DMS79 treated with DMSO at 0.1 percent for 48 hours (cell line): Measurements from ENCODE around the gene IL9R.
"Not testable (repeated sequence)": the region's sequence is repeated elsewhere in the genome, so short reads cannot be mapped to it uniquely, and the experiment has no call there.

Experiments used
- DNase-seq: peaks from one replicate; lab custom pipeline; 2025; lab: John Stamatoyannopoulos, UW

Gene IL9R

DNA sequence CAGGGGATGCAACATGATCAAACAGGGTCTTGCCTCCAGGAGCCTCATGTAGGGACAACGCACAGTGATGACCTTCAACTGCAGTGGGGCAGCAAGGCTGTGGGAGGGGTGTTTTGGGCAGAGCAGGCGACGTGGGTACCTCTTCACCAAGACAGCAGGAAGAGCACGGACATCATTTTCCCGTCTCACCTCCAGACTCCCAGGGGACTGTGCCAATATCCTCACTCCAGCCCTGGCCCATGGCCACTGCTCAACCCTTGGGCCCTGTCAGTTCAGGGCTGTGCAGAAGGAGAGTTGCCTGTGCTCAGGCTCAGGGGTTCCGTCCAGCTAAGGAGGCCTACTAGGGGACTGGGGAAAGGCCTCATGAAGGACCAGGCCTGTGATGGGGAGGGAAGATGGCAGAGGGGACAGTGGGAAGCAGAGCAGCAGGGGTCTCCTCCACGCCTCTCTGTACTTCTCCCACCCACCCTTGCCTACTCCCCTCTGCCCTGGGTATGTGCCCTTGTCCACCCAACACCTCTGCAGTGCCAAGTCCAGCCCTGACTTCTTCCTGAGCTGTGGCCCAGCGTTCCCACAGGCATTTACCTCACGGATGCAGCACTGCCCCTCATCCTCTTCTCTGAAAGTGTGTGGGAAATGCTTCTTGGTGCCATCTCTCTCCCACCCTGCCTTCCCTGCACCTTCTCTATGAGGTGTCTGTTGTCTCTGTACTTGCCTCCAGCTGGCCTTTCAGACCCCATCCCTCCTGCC, 1.4 kb downstream of the IL9R start:
- no peak for DNase-seq

DNA sequence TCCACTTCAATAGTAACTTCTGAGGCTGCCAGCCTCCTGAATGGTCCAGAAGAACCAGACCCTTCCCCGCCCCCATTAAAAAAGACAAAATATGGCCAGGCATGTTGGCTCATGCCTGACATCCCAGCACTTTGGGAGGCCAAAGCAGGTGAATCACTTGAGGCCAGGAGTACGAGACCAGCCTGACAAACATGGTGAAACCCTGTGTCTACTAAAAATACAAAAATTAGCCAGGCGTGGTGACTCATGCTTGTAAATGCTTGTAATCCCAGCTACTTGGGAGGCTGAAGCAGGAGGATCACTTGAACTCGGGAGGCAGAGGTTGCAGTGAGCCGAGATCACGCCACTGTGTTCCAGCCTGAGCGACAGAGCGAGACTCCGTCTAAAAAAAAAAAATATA, 2.3 kb downstream of the IL9R start:
- not testable (repeated sequence) for DNase-seq

DNA sequence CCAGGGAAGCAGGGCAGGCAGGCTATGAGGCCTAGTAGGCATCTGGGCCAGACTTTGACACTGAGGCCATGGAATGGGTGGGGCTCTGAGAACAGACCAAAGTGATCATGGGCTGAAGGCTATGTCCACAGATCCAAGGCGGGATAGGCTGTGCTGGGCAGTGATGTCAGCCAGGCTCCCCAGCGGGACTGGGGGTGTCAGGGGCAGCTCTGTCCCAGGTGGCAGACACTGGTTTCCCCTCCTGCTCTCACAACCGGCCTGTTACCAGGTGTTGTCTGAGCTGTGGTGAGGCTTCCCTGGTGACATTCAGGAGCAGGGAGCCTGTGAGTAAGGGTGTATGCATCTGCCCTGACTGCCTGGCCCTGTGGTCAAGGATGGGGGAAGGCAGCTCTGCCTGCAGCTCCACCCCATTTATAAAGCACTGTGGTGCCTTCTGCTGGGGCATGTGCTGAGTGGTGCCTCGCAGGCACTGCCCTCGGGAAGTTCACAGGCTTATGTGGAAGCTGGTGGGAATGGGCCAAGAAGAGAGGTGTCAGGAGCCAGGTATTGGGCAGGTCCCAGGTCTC, 2.9 kb downstream of the IL9R start:
- DNase-seq: no peak

DNA sequence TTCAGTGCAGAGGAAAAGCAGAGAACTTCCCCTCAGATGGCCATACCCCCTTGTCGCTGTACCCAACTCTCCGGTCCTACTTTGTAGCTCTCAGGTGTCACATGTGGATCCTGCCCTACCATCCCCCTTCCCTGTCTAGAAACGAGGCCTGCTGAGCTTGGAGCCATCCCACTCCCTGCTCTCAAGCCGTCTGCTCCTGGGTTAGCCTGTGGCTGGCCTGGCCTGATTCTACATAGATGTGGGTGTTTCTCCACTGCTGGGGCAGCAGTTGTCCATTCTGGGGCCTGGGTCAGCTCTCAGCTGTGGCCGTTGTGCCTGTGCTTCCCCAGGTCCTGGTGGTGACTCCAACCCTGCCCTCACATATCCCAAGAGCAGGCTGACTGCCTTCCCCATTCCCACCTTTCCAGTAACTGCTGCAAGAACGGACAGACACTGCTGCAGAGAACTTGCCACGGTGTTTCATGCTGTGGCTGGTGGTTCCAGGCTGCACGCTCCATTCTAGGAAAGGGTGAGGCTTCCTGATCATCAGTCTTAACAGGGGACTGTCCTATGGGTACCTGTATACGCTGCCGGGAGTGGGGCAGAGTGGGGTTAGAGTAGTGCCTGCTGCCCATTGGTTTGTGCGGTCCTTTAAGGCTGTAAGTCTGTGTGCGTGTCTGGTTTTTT, 3.6 kb downstream of the IL9R start:
- no peak for DNase-seq

DNA sequence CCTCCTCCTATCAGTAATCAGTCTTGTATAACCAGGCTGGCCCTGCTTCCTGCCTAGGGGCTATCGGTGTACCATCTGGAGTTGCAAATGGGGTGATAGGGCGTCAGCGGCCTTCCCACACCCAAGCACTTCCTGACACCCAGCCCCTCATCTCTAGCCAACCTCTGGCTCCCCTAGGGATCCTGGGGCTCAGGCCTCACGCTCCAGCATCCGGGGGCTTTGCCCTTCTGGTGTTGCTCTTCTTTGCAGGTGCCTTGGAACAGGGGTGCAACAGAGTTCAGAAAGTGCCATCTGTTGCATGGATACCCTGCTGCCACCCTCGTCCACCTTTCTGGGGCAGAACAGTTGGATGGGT, 4.1 kb downstream of the IL9R start:
- DNase-seq: no peak

DNA sequence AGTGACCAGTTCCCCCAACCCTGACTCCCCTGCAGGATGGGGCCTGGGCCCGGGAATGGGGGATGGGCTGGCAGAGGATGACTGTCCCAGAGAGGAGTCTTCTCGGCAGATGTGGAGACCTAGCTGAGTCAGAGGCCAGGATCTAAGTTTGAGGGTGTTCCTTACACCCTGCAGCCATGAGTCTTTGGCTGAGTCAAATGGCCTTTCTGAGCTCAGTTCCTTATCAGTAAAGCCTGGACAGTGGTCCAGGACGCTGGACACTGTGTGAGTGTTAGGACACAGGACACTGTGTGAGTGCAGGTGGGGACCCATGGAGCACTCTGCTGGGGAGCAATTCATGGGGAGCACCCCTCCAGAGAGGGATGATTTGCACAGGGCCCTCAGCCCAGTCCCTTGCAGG, 5.0 kb downstream of the IL9R start:
- no peak for DNase-seq

DNA sequence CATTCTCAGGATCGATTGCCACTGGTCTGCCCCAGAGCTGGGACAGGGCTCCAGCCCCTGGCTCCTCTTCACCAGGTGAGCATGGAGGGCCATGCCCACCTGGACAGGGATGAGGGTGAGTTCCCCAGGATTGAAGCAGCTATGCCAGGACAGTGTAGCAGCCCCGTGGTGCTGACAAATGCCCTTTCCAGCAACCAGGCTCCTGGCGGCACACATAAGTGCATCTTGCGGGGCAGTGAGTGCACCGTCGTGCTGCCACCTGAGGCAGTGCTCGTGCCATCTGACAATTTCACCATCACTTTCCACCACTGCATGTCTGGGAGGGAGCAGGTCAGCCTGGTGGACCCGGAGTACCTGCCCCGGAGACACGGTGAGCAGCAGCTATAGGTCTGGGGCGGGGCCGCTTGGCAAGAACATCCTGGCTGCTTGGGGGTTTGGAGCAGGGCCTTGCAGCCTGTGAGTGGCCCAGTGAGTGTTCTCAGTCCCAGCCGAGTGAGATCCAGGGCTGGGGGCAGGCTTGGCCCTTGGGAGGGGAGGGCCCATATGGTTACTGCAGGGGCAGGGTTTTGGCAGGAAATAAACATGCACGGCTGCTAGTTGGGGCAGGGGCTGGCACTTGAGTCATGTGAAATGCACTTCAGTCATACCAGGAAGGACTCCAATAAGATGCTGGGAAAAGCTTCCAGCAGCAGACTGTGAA, 6.1 kb downstream of the IL9R start:
- no peak for DNase-seq

DNA sequence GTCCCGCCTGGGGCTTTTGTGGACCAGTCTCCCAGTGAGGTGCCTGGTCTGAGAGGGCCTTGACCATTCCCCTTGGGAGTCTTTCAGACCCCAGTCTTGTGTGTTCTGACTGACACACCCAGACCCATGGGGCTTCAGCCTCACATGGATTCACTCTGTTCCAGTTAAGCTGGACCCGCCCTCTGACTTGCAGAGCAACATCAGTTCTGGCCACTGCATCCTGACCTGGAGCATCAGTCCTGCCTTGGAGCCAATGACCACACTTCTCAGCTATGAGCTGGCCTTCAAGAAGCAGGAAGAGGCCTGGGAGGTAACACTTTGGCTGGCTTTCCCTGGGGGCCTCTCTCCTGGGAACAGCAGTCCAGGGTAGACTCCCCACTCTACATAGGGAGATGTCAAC, 6.8 kb downstream of the IL9R start:
- no peak for DNase-seq

DNA sequence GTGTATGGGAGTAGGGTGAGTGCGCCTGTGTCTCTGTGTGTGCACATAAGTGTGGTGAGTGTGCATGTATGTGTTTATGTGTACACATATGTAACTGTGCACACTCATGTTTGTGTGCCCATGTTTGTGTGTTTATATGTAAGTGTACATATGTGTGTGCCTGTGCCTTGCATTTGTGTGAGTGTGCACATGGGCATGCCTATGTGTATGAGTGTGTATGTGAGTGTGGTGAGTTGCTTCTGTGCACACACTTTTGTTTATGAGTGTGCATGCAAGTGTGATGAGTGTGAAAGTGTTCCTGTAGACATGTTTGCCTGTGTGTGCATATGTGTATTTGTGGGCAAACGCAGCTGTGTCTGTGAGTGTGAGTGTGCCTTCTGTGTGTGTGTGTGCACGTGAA, 7.2 kb downstream of the IL9R start:
- DNase-seq: no peak

DNA sequence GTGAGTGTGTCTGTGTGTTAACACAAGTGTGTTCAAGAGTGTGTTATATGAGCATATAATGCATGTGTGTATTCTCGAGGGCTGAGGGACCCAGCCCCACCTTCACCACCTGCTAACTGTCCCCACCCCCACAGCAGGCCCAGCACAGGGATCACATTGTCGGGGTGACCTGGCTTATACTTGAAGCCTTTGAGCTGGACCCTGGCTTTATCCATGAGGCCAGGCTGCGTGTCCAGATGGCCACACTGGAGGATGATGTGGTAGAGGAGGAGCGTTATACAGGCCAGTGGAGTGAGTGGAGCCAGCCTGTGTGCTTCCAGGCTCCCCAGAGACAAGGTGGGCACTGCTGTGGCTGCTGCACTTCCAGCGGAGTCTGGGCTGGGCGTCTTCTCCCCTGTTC, 7.6 kb downstream of the IL9R start:
- no peak for DNase-seq

DNA sequence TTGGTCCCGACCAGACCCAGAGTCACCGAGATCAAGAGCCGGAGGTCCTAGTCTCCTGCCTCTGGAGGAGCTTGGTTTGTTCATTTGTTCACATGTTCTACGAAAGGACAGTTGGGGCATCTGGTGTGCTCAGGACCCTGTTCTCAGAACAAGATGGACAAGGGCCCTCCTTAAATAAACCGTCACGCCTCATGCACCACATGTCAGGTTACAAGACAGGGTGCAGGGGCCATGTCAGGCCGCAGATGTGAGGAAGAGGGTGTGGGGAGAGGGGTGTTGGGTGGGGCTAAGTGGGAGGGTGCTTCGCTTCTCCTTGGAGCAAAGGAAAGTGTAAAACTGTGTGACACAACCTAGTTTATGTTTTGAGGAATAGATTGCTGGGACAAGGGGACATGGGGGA, 9.0 kb downstream of the IL9R start:
- not testable (repeated sequence) for DNase-seq

DNA sequence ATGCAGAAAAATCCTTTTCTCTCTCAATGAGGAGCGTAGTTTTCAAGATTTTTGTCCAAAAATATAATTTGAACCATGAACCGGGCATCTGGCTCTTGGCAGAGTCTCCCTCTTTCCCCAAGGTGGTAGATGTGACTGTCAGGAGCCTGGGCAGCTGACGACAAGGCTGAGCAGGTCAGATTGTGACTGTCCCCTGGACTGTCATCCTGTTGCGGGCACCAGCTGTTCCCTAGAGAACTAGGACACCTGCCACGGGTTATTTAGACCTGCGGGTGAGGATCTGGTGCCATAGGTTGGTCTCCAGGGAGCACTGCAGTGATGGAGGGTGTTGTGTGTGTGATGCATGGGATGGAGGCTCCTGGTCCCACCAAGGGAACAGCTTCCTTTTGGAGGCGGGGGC, 10.9 kb downstream of the IL9R start:
- DNase-seq: not testable (repeated sequence)

DNA sequence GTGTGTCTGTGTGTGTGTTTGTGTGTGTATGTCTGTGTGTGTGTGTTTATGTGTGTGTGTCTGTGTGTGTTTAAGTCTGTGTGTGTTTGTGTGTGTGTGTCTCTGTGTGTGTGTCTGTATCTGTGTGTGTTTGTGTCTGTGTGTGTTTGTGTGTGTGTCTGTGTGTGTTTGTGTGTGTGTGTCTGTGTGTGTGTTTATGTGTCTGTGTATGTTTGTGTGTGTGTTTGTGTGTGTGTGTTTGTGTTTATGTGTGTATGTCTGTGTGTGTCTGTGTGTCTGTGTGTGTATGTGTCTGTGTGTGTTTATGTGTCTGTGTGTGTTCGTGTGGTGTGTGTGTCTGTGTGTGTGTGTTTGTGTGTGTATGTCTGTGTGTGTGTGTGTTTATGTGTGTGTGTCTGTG, 11.4 kb downstream of the IL9R start:
- DNase-seq: no peak

DNA sequence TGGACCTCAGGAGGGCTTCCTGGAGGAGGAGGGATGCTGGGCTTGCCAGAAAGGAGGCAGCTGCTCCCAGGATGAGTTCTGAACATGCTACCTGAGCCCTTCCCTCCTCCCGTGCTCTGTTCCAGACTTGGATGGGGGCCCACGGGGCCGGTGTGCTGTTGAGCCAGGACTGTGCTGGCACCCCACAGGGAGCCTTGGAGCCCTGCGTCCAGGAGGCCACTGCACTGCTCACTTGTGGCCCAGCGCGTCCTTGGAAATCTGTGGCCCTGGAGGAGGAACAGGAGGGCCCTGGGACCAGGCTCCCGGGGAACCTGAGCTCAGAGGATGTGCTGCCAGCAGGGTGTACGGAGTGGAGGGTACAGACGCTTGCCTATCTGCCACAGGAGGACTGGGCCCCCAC, 12.2 kb downstream of the IL9R start:
- not testable (repeated sequence) for DNase-seq

DNA sequence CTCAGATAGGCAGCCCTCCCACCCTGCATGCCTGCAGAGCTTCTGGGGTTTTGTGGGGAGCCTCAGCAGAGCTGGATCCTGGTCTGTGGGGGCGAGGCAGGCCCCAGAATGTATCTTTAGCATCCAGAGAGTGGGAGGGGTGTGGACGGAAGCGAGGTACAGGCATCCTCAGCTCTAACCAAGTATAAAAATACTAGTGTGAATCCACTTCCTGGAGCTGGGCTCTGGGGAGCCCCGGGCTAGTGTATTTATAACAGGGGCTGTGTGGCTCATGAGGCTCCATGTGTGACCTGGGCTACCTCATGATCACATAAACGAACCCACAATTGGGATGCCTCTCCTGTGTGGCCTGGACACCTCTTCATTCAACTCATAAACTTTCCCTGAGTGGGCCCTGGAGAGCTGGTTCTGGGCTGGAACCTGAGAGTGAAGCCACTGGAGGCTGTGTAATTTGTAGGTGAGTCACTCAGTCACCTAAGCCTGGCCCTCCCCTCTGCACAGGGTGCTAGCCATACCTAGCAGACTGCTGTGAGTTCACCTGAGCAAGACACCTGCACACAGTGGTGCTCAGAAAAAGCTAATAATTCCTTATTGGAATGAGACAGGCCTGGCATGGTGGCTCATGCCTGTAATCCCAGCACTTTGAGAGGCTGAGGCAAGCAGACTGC, 15.9 kb downstream of the IL9R start:
- DNase-seq: not testable (repeated sequence)

DNA sequence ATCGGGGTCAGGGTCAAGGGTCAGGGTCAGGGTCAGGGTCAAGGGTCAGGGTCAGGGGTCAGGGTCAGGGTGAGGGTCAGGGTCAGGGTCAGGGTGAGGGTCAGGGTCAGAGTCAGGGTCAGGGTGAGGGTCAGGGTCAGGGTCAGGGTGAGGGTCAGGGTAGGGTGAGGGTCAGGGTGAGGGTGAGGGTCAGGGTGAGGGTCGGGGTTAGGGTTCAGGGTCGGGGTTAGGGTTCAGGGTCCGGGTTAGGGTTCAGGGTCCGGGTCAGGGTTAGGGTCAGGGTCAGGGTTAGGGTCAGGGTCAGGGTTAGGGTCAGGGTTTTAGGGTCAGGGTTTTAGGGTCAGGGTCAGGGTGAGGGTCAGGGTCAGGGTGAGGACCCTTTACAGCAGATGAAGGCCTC, 22.4 kb downstream of the IL9R start:
- DNase-seq: not testable (repeated sequence)

DNA sequence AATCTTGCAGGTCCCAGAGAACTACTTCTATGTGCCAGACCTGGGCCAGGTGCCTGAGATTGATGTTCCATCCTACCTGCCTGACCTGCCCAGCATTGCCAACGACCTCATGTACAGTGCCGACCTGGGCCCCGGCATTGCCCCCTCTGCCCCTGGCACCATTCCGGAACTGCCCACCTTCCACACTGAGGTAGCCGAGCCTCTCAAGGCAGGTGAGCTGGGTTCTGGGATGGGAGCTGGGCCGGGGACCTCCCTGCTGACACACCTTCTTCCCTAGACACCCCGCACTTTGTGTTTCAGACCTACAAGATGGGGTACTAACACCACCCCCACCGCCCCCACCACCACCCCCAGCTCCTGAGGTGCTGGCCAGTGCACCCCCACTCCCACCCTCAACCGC, 25.5 kb downstream of the IL9R start:
- DNase-seq: not testable (repeated sequence)

DNA sequence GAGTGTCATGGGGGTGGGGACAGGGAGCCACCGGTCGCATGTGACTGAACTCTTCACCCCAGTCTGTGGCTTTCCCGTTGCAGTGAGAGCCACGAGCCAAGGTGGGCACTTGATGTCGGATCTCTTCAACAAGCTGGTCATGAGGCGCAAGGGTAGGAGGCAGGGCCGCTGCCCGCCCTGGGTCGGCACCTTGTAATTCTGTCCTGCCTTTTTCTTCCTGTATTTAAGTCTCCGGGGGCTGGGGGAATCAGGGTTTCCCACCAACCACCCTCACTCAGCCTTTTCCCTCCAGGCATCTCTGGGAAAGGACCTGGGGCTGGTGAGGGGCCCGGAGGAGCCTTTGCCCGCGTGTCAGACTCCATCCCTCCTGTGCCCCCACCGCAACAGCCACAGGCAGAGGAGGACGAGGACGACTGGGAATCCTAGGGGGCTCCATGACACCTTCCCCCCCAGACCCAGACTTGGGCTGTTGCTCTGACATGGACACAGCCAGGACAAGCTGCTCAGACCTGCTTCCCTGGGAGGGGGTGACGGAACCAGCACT, 27.5 kb downstream of the IL9R start:
- not testable (repeated sequence) for DNase-seq

DNA sequence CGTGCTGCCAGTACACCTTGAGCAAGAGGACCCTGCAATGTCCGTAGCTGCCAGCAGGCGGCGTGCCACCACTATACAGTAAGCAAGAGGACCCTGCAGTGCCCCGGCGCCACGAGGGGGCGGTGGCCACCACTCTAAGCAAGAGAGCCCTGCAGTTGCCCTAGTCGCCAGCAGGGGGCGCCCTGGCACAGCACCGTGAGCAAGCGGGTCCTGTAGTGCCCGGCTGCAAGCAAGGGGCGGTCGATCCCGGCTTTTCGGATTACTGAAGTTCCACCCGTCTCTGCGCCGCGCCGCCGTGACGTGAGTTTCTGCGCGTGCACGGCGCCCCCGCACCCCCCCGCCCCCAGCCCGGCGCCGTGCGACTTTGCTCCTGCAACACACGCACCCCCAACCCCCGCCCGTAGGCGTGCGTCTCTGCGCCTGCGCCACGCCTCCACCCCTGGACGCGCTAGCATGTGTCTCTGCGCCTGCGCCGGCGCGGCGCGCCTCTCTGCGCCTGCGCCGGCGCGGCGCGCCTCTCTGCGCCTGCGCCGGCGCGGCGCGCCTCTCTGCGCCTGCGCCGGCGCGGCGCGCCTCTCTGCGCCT, 31.2 kb downstream of the IL9R start:
- DNase-seq: not testable (repeated sequence)

DNA sequence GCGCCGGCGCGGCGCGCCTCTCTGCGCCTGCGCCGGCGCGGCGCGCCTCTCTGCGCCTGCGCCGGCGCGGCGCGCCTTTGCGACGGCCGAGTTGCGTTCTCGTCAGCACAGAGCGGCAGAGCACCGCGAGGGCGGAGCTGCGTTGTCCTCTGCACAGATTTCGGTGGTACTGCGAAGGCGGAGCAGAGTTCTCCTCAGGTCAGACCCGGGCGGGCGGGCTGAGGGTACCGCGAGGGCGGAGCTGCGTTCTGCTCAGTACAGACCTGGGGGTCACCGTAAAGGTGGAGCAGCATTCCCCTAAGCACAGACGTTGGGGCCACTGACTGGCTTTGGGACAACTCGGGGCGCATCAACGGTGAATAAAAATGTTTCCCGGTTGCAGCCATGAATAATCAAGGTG, 31.8 kb downstream of the IL9R start:
- DNase-seq: not testable (repeated sequence)

DNA sequence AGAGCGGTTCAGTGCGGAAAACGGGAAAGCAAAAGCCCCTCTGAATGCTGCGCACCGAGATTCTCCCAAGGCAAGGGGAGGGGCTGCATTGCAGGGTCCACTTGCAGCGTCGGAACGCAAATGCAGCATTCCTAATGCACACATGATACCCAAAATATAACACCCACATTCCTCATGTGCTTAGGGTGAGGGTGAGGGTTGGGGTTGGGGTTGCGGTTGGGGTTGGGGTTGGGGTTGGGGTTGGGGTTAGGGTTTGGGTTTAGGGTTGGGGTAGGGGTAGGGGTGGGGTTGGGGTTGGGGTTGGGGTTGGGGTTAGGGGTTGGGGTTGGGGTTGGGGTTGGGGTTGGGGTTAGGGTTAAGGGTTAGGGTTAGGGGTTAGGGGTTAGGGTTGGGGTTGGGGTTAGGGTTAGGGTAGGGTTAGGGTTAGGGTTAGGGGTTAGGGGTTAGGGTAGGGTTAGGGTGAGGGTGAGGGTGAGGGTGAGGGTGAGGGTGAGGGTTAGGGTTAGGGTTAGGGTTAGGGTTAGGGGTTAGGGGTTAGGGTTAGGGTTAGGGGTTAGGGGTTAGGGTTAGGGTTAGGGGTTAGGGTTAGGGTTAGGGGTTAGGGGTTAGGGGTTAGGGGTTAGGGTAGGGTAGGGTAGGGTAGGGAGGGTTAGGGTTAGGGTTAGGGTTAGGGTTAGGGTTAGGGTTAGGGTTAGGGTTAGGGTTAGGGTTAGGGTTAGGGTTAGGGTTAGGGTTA, 32.4 kb downstream of the IL9R start:
- not testable (repeated sequence) for DNase-seq
